ENCODE results near the gene WNT11. TPM values are rescaled to one million over a fixed set of nuclear protein-coding genes. Genes with fewer than 3 reads are reported as not detected.

Gene WNT11
- total RNA-seq, 1 experiment from 2014 or later = not detected

GRCh38 chr11:76159303-76159937 lies 46.9 kb downstream of the WNT11 start:
- H3K79me1 ChIP-seq (ENCODE audit: insufficient read depth, low read depth, low read length, poor library complexity, severe bottlenecking) = no peaks in the 10 kb centered on the region
- H3K27me3 ChIP-seq (ENCODE audit: insufficient read depth, low read length) = no peaks in the 10 kb centered on the region; the same call in 1 of the 2 replicates
- no CpG with 5 or more reads among the region's 14 CpGs for WGBS (ENCODE audit: extremely low coverage, insufficient read length, low lambda C conversion rate)
- H4K8ac ChIP-seq (replicated peaks; ENCODE audit: insufficient read length, low read depth, low read length) = no peak overlapping the region
- H3T11ph ChIP-seq (ENCODE audit: low read length) = no peak overlapping the region
- no peak overlapping the region for H2BK12ac ChIP-seq (ENCODE audit: insufficient read length, low read depth, low read length)
- H3K4me1 ChIP-seq (ENCODE audit: insufficient read depth, low read length) = no peaks in the 10 kb centered on the region
- H3K9me3 Mint-ChIP-seq = no peaks in the 10 kb centered on the region
- H3K23ac ChIP-seq (ENCODE audit: insufficient read length, low read depth, low read length) = no peak overlapping the region
- H3K27me3 Mint-ChIP-seq (ENCODE audit: low read depth) = peaks cover 41% of the 10 kb centered on the region
- H3K9me3 ChIP-seq (ENCODE audit: control insufficient read depth, low read depth, low read length) = no peaks in the 10 kb centered on the region
- no peak for TF ChIP-seq CTCF (conservative IDR thresholded peaks at IDR 0.05)
- H4K20me1 ChIP-seq (ENCODE audit: control insufficient read depth, insufficient read depth, insufficient read length) = no peaks in the 10 kb centered on the region
- H3K18ac ChIP-seq (ENCODE audit: insufficient read length, low read depth, low read length) = no peak overlapping the region
- no peak overlapping the region; the same call in 1 of the 2 replicates for H3K14ac ChIP-seq (ENCODE audit: insufficient read depth, low read length)
- H2BK120ac ChIP-seq (ENCODE audit: low read depth, low read length, poor library complexity, severe bottlenecking) = no peak overlapping the region
- H2AK5ac ChIP-seq (ENCODE audit: insufficient read length, low read length) = no peak overlapping the region
- H4K91ac ChIP-seq (ENCODE audit: insufficient read length, low read depth, low read length) = no peak overlapping the region
- no peak overlapping the region for H3K4me2 ChIP-seq (ENCODE audit: insufficient read depth, insufficient read length, low read length)
- no peak overlapping the region for H2BK15ac ChIP-seq (ENCODE audit: low read depth, low read length)
- H3K4me1 Mint-ChIP-seq = 0 out of 4 replicates have a peak, but pooled peaks cover 0 to 3% of the 10 kb centered on the region in 2 experiments
- H3K4me3 Mint-ChIP-seq = no peak overlapping the region
- H3K9ac ChIP-seq (ENCODE audit: extremely low read depth, insufficient read length, low read length) = no peak overlapping the region
- H3K27ac ChIP-seq (ENCODE audit: insufficient read length, low read depth, low read length) = no peak overlapping the region
- H3K4ac ChIP-seq (ENCODE audit: low read depth, low read length) = no peak overlapping the region
- no peak for DNase-seq
- no peaks in the 10 kb centered on the region for H3K79me2 ChIP-seq (ENCODE audit: insufficient read depth, low read length)
- no peak overlapping the region for H3K27ac Mint-ChIP-seq
- H3K56ac ChIP-seq (ENCODE audit: insufficient read length, low read depth, low read length) = no peak overlapping the region
- H2AFZ ChIP-seq (ENCODE audit: low read length) = no peak overlapping the region
- H2BK20ac ChIP-seq (ENCODE audit: low read depth, low read length, poor library complexity, severe bottlenecking) = no peak overlapping the region
- no peak overlapping the region for H2BK5ac ChIP-seq (ENCODE audit: insufficient read length, low read length)
- no peaks in the 10 kb centered on the region for H3K23me2 ChIP-seq (ENCODE audit: insufficient read length, low read depth, low read length, poor library complexity, severe bottlenecking)
- H3K36me3 Mint-ChIP-seq (ENCODE audit: insufficient read depth in 1 of 3, low read depth in 3 of 3) = no peaks in the 10 kb centered on the region
- H4K5ac ChIP-seq (ENCODE audit: insufficient read length, low read depth, low read length) = no peak overlapping the region
